Ascending aorta (tissue), 2 donors: Measurements from ENCODE around the gene PREX1. TPM values are rescaled to one million over a fixed set of nuclear protein-coding genes. Genes with fewer than 3 reads are reported as not detected.

Experiments
- DNase-seq, 2 donors: peaks; one replicate each; pipeline ENCODE4 v3.0.0-alpha.2; 2019; ENCODE audit warnings: low spot score in 2 of 2
- H3K27ac ChIP-seq, 2 donors: fragments of 200-600 bp; sonication (generic); one replicate each; pipeline ENCODE4 v1.5.1; 2016 to 2017; ENCODE audit warnings: mild to moderate bottlenecking in 1 of 2
- H3K27me3 ChIP-seq: fragments of 200-600 bp; sonication (generic); one replicate; pipeline ENCODE4 v1.5.1; 2017
- H3K36me3 ChIP-seq, 2 donors: fragments of 200-600 bp; sonication (generic); one replicate each; pipeline ENCODE4 v1.5.1; 2016
- H3K4me1 ChIP-seq, 2 donors: fragments of 200-600 bp; sonication (generic); one replicate each; pipeline ENCODE4 v1.5.1; 2016 to 2017; ENCODE audit warnings: mild to moderate bottlenecking in 1 of 2
- H3K4me3 ChIP-seq, 2 donors: fragments of 200-600 bp; sonication (generic); one replicate each; pipeline ENCODE4 v1.5.1; 2016 to 2017; ENCODE audit warnings: mild to moderate bottlenecking in 1 of 2
- H3K9me3 ChIP-seq, 2 donors: fragments of 200-600 bp; sonication (generic); one replicate each; pipeline ENCODE4 v1.5.1; 2016
- CTCF ChIP-seq, 3 experiments: fragments of 200-600 bp in 2 of 3; fragments of 450-650 bp in 1 of 3; sonication (generic) in 2 of 3; IDR thresholded peaks; one replicate each; pipeline ENCODE4 v1.5.1; 2016 to 2019; ENCODE audit warnings: antibody characterized with exemption in 3 of 3, mild to moderate bottlenecking in 1 of 3, moderate library complexity in 1 of 3
- intact Hi-C: fragments of 100-400 bp; cut with DNase I; formaldehyde crosslinking; loops from one replicate; pipeline ENCODE4 v1.15.1; 2023
- total RNA-seq: library from RNA; depleted of rRNA; stranded (reverse); fragments of >200 nt; gene quantifications from one replicate; pipeline ENCODE4 v1.1.0, GENCODE V29; 2016

Gene PREX1
- total RNA-seq, 1 donor from 2014 or later = 75.4 TPM

GRCh38 chr20:48766961-48767960 lies 60.5 kb downstream of the PREX1 start:
- H3K27ac ChIP-seq = no peak overlapping the region
- TF ChIP-seq CTCF (IDR thresholded peaks at IDR 0.05) = no peak

DNA sequence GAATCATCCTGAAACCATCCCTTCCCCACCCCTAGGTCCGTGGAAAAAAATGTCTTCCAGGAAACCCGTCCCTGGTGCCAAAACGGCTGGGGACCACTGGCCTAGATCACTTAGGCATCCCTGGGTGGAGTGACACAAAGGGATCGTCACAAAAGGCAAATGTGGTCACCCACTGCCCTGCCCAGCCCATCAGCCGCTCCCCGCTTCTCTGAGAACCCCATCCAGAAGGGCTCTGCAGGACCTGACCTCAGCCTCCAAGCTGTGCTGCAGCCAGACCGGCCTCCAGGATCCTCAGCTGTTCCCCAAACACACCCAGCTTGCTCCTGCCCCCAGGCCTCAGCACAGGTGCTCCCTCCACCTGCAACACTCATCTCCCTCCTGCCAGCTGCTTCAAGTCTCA lies 61.6 kb downstream of the PREX1 start:
- DNase-seq = no peak
- no peak overlapping the region for H3K27ac ChIP-seq
- H3K9me3 ChIP-seq = peaks cover 0 to 2% of the 10 kb centered on the region in 2 donors
- H3K27me3 ChIP-seq = no peaks in the 10 kb centered on the region
- H3K4me3 ChIP-seq = no peak overlapping the region
- H3K4me1 ChIP-seq = peaks cover 0 to 9% of the 10 kb centered on the region in 2 donors
- no peaks in the 10 kb centered on the region for H3K36me3 ChIP-seq
- no peak for TF ChIP-seq CTCF (IDR thresholded peaks at IDR 0.05)
- intact Hi-C loops = no loop called here

More at GRCh38 chr20:48766961-48767960, 60.5 kb downstream of the PREX1 start:
- H3K4me1 ChIP-seq = peaks cover 0 to 2% of the 10 kb centered on the region in 2 donors
- DNase-seq = no peak
- intact Hi-C loops = no loop called here
- no peaks in the 10 kb centered on the region for H3K36me3 ChIP-seq
- H3K9me3 ChIP-seq = peaks cover 0 to 2% of the 10 kb centered on the region in 2 donors
- H3K4me3 ChIP-seq = no peak overlapping the region
- no peaks in the 10 kb centered on the region for H3K27me3 ChIP-seq

GRCh38 chr20:48765359-48765758 lies 62.4 kb downstream of the PREX1 start:
- intact Hi-C loops = no loop called here
- no peak for DNase-seq

DNA sequence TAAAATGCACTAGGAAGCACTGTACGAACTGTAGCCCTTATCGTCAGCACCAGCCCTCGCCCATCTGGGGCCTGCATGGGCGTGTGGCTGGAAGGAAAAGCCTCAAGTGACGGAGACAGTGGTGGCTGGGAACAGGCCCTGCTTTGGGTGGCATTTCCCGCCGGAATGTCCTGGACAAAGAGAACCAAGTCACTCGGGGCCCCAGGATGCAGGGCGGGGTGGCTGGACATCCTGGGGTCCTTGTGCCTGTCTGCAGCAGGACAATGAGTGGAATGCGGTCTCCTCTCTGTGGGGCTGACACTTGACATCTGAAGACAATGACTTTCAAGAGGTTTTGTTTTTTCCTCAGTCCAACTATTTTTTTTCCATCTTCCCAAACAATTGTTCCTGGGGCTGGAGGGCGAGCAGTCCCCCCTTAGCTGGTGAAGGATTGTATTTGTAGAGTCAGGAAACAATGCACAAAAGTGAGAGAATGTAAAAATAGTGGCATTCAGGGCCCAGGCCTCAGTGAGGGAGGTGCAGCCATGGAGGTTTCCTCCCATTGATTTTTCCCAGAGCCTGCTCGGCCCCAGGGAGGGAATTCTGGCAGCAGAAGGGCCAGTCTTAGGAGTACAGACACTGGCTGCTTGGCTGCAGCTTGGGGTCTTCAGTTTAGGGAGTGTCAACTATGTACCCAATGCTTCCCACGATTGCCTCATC lies 64.4 kb downstream of the PREX1 start:
- no peaks in the 10 kb centered on the region for H3K27me3 ChIP-seq
- TF ChIP-seq CTCF (IDR thresholded peaks at IDR 0.05) = no peak
- peaks cover 0 to 2% of the 10 kb centered on the region in 2 donors for H3K9me3 ChIP-seq
- no peak overlapping the region for H3K27ac ChIP-seq
- peaks cover 0 to 20% of the 10 kb centered on the region in 2 donors for H3K4me1 ChIP-seq
- intact Hi-C loops = no loop called here
- no peak overlapping the region for H3K4me3 ChIP-seq
- H3K36me3 ChIP-seq = no peaks in the 10 kb centered on the region
- DNase-seq = no peak

More at GRCh38 chr20:48765359-48765758, 62.4 kb downstream of the PREX1 start:
- peaks cover 0 to 2% of the 10 kb centered on the region in 2 donors for H3K9me3 ChIP-seq
- no peaks in the 10 kb centered on the region for H3K36me3 ChIP-seq
- no peak for TF ChIP-seq CTCF (IDR thresholded peaks at IDR 0.05)
- no peak overlapping the region for H3K27ac ChIP-seq
- H3K4me1 ChIP-seq = peaks cover 0 to 13% of the 10 kb centered on the region in 2 donors
- H3K27me3 ChIP-seq = no peaks in the 10 kb centered on the region
- no peak overlapping the region for H3K4me3 ChIP-seq

DNA sequence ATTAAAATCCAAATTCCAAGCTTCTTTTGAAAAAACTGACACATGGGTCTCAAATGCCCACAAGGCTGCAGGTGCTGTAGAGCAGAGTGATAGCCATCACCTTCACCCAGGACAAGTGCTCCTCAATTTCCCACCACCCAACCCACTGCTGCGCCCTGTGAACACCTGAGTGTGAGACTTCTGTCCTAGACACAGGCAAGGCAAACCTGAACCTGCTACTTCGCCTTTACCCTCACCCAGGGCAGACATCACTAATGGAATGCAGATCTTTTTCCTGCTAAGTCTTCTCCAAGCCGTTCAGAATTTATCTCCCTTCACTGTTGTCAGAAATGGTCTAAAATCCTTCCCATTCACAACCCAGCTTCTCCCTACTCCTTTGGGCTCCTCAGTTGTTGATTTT lies 65.9 kb downstream of the PREX1 start:
- Histone ChIP-seq H3K9me3 (peaks cover 0 to 2% of the 10 kb centered on the region in 2 donors), H3K27ac (no peak overlapping the region), H3K4me3 (no peak overlapping the region), H3K4me1 (peaks cover 0 to 20% of the 10 kb centered on the region in 2 donors), H3K27me3 (no peaks in the 10 kb centered on the region), H3K36me3 (no peaks in the 10 kb centered on the region)
- intact Hi-C loops = no loop called here
- no peak for TF ChIP-seq CTCF (IDR thresholded peaks at IDR 0.05)
- no peak for DNase-seq
